ENCODE results near the gene FN1.

The FN1 gene

DNA sequence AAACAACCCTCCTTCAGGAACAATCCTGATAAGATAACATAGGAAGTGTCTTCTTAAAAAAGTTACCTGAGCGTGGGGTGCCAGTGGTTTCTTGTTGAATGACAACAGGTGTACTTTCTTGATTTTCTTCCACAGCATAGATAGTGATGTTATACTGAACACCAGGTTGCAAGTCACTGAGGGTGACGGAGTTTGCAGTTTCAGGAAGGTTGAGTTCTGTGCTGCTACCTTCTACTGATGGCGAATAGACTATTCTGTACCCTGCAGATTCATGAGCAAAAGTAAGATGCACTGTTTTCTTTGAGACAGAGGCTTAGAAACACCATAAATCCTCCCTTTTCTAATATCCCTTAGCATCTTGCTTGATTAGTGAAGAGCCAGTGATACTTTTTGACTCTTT, 28.8 kb downstream of the FN1 start:
- DNase-seq (ENCODE audit: low read depth in 2 of 2) = no peak

DNA sequence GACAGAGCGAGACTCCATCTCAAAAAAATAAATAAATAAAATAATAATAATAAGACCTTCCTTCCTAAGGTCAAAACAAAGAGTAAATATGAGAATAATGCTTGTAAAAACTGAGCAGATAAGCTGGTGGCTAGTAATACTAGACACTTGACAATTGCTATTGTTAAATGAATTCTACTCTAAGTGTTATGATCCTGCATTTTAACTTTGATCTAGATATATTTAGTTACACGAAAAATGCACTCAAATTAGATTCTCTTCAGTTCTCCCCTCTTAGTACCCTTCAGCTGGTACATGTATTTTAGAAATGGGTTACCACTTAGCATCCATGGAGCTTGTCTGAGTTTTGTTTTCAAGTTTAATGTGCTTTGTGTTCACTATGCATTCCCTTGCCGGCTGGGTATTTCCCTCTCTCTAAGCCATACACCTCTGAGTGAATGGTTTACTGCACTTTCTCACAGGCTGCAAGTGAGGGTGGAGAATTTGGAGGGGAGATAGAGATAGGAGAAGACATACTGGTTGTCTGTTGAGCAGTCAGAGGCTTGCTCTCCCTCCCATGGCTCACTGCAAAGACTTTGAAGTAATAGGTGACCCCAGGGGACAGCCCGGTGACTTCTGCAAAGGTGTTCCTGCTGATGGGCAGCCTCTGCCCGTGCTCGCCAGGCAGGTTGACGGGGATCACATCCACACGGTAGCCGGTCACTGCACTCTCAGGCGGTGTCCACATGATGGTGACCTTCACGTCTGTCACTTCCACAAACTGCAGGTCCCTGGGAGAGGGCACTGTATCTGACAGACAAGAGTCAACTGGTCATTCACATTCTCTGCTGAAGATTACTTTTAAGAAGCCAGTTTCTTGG, 29.9 kb downstream of the FN1 start:
- no peak for DNase-seq (ENCODE audit: low read depth in 2 of 2)

DNA sequence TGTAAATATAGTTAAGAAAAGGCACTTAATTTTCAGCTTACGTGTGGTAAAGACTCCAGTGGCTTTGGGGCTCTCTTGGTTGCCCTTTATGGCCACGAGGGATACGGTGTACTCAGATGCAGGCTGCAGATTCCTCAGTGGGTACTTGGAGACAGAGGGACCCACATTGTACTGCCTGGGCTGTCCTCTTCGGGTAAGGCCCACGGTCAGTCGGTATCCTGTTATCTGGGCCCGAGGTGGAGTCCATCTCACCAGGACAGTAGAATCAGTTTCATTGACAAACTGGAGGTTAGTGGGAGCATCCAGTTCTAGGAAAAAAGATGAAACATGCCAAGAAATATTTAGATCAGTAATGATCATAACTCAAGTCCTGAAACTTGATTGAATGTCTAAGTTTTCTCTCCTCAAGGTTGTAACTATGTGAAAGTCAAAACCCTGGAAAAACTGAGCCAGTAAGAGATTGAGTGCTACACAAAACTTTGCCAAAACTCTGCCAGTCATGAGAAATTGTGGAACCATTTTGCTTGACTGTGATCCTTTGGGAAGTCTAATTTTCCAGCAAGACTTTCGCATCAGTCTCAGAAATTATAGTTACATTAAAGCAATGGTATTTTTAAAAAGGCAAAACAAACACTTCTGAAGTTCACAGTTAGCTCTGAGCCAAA, 31.4 kb downstream of the FN1 start:
- no peak for DNase-seq (ENCODE audit: low read depth in 2 of 2)

DNA sequence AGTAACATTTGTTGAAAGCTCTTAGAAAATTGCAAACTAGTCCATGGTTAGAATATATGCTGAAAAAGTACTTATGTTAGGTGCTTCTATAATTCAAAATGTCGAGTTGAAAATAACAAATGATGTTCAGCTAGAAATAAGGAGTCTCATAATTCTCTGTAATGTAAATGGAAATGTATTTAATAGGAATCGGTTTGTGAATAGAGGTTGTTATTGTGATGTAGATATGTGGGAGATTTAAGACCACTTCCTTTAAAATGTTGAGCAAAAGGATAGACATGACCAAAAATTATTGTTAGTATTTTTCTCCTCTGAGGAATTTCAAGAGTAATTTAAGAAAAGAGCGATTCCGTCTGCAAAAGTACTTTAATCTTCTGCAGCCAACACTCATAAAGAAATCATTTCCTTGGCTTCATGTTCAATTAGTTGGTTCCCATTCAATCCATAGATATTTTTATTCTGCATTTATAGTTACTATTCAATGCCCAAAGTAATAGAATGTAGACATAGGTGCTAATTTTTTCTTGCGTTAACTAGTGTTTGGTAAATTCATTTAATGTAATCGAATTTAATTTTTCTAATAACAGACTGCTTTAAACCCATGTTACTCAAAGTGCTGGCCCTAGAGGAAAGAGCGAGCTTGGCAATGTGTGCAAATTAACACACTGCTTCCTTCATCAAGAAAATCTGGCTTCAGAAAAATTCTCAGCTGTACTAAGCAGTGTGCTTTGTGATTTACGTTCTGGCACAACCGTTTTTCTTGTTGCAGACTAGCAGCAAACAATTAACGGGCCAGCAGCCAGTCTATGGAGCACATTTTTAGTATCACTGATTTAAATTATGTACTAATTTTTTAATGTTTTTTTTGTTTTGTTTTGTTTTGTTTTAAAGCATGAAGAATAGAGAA, 32.2 kb downstream of the FN1 start:
- DNase-seq (ENCODE audit: low read depth in 2 of 2) = no peak

DNA sequence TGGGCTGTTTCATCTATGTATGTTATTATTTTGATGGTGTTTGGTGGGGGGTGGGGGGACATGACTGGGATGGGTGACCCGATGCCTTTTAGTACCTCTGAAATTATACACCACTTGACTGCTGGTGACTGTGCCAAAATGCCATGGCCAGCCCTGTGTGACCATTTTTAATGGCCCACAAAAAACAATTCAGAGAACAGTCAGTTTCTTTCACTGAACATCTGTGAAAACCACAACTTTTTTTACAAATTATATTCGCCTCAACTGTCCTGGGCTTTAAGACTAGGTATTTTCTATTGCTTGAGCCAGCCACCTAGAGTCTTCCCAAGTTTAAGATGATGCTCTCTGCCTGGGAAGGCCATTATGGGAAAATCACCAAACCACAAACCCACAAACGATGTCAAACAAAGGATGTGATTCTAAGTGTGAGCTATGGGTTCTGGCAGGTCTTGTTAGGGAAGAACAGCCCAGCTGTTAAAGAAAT, 33.9 kb downstream of the FN1 start:
- DNase-seq (ENCODE audit: low read depth in 2 of 2) = no peak

DNA sequence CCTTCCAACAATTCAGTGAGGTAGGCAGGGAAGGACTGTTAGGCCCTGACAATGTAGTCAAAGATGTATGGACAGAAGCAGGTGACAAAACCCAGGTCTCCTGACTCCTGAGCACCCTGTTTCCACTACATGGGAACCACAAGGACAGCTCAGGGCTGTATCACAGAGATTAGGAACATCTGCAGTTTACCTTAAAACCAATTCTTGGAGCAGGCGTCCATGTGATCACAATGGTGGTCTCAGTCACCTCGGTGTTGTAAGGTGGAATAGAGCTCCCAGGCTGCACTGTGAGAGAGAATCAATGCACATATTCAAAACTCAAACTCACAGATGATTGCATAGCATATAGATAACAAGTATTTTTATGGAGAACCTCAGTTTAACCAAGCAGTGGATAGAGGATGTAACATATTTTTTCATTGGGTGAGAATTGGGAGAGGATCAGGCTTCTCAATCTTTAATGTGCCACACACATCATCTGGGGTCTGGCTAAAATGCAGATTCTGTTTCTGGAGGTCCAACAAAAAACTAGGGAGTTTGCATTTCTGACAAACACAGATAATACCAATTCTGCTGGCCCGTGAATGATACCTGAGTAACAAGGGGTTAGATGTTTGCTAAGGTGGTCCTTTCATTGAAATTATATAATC, 36.7 kb downstream of the FN1 start:
- DNase-seq (ENCODE audit: low read depth in 2 of 2) = no peak

DNA sequence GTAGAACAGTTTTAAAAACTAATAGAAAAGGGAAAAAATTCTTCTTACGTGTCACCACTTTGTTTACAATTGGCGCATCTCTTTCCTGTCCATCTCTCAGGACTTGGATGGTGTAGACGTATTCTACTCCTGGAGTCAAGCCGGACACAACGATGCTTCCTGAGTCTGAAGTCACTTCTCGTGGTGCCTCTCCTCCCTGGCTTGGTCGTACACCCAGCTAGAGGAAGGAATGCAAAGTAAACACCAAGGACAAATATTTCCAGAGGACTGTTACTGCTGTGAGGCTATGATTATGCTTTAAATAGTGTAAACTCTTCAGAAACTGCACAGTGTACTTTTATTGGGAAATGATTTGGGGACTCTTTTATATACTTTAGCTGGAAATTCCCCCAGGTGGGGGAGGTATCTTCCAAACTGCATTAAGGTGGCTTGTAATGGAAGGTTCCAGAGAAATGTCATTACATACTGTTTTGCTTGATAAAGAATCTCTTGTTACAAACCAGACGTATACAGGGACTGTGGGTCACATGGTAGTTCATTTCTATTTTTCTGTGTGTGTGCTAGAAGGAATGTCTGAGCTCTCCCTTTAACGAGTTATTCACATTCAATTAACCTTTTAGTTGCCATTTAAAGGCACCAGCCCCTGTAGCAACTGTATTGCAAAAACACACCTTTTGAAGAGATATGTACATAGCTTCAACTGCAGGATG, 38.1 kb downstream of the FN1 start:
- no peak for DNase-seq (ENCODE audit: low read depth in 2 of 2)

DNA sequence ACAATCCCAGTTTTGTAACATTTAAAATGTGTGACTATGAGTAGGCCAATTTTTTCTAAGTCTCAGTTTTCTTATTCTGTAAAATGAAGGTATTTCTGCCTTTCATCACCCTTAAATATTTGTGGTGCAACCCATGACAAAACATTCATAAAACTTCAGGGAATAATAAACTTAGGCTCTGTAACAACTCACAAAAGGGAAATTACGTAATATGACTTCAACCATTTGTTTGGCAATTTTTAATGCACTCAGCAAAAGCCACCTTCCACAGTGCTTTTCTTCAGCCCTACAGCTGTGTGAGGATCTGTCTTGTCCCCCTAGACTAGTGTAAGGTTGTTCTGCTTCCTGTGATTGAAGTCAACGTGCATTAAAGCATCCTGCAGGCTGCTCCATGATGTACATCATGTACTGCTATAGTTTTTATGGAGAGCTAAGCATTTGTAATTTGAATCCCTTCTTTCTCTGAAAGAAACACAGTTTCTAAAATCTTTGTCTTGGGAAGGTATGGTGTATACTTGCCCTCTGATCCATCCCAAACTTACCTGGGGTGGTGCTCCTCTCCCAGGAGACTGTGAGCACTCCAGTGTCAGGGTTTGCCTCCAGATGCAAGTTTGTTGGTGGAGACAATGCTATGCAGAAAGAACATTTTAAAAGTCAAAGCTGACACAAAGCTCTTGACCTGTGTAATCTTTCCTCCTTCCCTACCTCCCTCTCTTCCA, 39.1 kb downstream of the FN1 start:
- no peak for DNase-seq (ENCODE audit: low read depth in 2 of 2)

DNA sequence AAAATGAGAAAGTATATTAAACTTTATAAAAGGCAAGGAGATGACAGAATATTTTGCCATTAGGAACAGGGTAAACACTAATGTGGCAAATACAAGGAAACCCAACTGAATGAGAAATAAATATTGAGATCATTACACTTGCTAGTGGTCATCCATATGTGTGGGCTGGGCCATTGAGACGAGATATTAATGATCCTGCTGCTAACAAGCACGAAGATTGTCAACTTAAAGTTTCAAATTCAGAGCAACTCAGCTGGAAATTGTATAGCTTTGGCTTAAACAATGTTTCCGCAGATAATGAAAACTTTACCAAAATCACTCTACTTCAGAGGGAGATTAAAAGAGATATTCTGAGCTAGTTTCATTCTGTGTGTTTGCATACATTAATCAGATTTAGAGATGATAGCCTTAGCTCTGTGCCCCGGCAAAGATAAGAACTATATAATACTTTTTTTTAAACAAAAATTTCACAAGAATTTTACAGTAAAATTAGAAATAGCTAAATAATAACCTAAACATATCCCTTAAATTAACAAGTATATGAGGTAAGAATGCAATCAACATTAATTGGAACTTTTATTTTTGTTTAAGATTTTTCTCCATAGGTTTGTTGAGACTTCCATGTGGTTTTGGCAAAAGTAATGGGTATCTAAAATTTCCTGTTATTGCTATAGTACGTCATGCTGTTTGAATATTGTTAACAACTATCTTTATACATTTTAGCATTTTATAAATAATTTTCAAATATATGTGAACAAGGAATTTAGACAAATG, 40.0 kb downstream of the FN1 start:
- no peak for DNase-seq (ENCODE audit: low read depth in 2 of 2)

DNA sequence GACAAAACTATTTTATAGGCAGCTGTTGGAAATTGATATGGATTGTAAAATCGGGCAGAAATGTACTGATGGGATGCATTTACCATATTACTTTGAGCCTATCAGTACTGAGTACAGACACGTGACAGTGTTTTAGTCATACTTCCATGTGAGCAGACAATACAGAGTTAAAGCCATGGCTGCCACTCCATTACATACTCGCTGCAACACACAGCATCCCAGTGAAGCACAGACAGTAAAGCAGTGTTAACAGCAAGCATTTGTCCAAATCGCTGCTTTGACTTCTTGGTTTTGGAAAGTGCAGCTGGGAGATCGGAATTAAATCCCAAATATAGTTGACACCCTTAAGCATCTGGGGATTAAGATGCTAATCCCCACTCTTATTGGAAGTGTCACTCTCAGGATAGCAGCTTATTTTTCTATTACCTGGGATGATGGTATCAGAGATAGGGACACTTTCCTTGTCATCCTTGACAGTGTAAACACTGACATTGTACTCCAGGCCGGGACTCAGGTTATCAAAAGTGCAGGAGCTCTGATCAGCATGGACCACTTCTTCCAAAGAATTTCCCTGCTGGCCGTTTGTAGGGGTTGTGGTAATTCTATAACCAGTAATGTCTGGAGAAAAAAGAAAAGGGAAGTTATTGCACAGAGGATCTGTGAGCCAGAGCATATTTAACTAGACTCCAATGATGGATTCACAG, 41.6 kb downstream of the FN1 start:
- DNase-seq (ENCODE audit: low read depth in 2 of 2) = no peak

DNA sequence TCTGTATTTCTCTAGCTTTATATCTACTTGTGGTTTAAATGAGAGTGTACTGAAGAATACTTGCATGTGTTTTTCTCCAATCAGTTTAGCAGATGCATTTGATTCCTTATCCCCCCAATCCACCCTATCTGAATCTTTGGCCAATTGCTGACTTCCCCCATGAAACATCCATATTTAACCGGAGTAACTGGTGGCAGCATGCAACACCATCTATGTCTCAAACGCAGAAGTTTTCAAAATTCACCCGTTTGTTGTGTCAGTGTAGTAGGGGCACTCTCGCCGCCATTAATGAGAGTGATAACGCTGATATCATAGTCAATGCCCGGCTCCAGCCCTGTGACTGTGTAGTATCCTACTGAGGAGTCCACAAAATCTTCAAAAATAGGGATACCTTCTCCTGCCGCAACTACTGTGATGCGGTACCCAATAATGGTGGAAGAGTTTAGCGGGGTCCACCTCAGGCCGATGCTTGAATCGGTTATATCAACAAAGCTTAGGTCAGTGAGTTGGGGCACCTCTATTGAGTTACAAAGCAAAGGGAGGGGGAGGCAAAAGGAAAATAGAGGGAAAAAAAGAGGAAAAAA, 43.1 kb downstream of the FN1 start:
- no peak for DNase-seq (ENCODE audit: low read depth in 2 of 2)

DNA sequence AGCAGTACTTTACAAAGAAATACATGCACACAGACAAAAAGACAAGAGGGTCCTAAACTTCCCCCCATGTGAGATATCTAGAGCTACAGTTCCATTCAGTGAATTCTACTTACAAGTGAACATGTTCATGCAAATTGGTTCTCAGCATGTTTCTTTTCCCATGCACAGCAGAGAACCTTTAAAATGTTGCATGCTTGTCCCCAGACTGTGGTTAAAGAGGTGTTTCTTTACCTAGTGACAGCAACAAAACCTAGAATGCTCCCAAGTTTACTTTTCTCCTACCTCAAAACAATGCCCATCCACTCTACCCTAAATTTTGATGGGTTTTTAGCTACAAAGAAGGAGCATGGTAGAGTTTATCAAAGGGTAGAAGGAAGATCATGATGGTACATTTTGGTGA, 43.7 kb downstream of the FN1 start:
- no peak for DNase-seq (ENCODE audit: low read depth in 2 of 2)

DNA sequence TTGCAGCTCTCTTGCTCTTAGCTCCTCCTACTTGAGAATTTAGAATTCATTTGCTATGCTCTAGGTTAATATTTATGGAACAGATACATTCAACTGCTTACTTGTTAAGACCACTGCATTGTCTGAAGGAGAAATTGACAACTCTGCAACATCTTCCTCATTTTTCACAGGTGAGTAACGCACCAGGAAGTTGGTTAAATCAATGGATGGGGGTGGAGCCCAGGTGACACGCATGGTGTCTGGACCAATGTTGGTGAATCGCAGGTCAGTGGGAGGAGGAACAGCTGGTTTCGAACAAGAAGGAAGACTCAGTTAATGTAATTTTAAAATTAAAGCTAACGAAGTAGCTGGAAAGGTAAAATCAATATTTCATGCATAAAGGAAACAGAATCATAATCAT, 44.3 kb downstream of the FN1 start:
- DNase-seq (ENCODE audit: low read depth in 2 of 2) = no peak

DNA sequence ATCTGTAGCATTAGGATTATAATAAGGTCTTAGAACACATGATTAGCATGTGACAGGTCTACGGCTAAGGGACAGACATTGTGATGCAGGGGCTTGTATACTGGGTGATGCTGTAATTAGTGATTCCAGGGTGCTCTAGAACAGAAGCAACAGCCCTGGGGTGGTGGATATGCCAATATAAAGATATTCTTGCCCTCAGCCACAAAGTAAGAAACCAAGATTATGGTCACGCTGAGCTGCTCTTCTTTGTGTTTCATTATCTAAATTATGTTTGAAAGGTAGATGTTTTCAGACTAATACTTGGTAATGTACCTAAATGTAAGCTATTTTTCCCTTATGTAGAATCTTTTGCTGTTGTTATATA, 45.3 kb downstream of the FN1 start:
- no peak for DNase-seq (ENCODE audit: low read depth in 2 of 2)

DNA sequence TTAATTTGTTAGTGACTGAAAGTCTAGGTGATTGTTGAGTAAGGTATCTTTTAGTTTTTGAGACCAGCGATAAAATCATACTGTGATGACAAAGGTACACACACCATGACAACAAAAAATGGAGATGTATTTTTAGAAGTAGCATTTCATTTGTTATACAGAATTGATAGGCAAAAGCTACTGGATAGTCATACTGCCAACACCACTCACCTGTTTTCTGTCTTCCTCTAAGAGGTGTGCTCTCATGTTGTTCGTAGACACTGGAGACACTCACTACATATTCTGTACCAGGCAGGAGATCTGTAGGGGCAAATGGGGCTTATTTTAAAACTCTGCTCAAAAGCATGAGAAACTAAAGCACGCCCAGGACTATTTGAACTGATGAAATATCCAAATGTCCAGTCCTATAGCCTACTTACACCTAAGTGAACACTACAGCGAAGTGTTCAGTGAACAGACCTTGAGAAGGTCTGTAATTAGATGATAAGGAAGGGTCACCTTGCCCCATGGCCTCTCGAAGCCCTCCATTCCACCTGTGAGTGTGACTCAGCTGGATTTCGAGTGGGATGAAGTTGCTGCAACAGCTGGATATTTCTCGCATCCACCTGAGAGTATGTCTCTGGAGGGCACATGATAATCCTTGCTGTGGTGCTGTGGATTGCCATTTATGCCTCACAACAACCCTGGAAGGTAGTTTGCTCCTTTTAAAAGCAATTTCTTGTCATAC, 47.7 kb downstream of the FN1 start:
- no peak for DNase-seq (ENCODE audit: low read depth in 2 of 2)

DNA sequence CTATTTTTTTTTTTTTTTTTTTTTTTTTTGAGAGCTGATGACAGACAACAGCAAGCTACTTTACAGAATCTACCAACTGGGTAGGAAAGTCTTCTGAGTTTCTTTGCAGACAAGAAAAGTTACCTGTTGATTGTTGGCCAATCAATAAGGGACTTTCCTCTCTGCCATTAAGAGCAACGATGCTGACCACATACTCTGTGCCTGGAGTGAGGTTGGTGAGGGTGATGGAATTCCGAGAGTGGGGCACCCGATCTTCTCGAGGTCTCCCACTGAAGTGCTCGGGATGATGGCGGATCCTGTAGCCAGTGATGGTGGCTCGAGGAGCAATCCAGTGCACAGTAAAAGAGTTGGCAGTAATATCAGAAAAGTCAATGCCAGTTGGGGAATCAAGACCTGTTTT, 49.3 kb downstream of the FN1 start:
- no peak for DNase-seq (ENCODE audit: low read depth in 2 of 2)

DNA sequence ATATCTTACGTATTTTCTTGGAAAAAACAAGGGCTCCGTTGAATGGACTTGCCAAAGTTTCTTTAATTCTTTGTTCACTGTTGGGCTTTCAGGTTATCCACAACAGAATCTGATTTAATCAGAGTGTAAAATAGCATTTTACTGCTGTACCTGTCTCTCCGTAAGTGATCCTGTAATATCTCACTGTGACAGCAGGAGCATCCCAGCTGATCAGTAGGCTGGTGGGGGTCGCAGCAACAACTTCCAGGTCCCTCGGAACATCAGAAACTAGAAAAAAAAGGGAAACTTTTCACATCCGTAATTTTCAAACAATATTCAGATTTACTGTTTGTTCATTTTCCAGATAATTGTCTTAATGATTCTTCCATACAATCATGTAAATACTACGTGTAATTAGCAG, 51.2 kb downstream of the FN1 start:
- DNase-seq (ENCODE audit: low read depth in 2 of 2) = no peak

DNA sequence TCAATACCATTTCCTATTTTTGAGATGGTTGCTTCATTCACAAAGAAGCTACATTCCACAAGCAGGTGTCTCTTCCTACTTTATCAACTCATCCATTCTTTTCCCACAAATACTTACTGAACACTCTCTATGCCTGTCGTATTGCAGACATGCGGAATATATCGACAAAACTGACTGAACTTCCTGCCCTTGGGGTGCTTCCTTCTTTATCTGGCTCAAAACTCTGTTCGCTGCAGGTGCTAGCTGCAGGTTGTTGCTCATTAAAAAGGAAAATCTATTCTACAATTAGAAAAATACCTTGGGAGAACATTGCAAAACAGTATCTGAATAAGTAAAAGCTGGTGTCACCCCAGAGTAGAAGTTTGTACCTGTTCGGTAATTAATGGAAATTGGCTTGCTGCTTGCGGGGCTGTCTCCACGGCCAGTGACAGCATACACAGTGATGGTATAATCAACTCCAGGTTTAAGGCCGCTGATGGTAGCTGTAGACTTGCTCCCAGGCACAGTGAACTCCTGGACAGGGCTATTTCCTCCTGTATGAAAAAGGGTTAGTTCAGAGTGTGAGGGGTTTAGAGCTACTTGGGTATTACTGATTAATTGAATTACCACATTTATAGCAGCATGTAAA, 52.1 kb downstream of the FN1 start:
- DNase-seq (ENCODE audit: low read depth in 2 of 2) = no peak

Data from stimulated activated CD8-positive, alpha-beta memory T cell treated with anti-CD3 and anti-CD28 coated beads, Interleukin-15, amount 100 ng/mL, for 48 hours (primary cell).